Measurements from ENCODE around the gene DCLRE1B.

DCLRE1B gene

GRCh38 chr1:113904674-113905434, at the start of gene DCLRE1B, which contains the start of gene AP4B1:
DCLRE1B (plus strand) TSS chr1:113905326; CDS start chr1:113905587, 261 bp downstream.
AP4B1 (minus strand) TSS chr1:113904799; CDS start chr1:113904717, 82 bp downstream.
- H3K27ac Mint-ChIP-seq (ENCODE audit: low read depth) = peak within 1 kb of the TSS; percentile 98
- H3K9me3 Mint-ChIP-seq = no peaks in the 10 kb centered on the region
- DNase-seq (ENCODE audit: low spot score in 2 of 2) (peak; percentile 88 to 96), ATAC-seq (replicated peaks; ENCODE audit: extremely low read depth, poor library complexity, severe bottlenecking) (peak; percentile 92)
- peaks cover 13% of the 10 kb centered on the region for H3K36me3 Mint-ChIP-seq (ENCODE audit: insufficient read depth)
- peaks cover 46% of the 10 kb centered on the region for H3K4me1 Mint-ChIP-seq
- H3K4me3 Mint-ChIP-seq = peak within 1 kb of the TSS; percentile 92
- no peaks in the 10 kb centered on the region for H3K27me3 Mint-ChIP-seq

- no peak for ATAC-seq (replicated peaks; ENCODE audit: extremely low read depth, poor library complexity, severe bottlenecking)
Observed at GRCh38 chr1:113855630-113856400, 49.3 kb upstream of the DCLRE1B start.

GRCh38 chr1:113856401-113856790, 48.7 kb upstream of the DCLRE1B start:
- Mint-ChIP-seq H3K4me1 (peaks cover 25% of the 10 kb centered on the region), H3K27ac (ENCODE audit: low read depth) (no peak overlapping the region), H3K27me3 (no peaks in the 10 kb centered on the region), H3K4me3 (no peak overlapping the region), H3K9me3 (no peaks in the 10 kb centered on the region), H3K36me3 (ENCODE audit: insufficient read depth) (peaks cover 58% of the 10 kb centered on the region)
- no peak for DNase-seq (ENCODE audit: low spot score in 2 of 2)
- ATAC-seq (replicated peaks; ENCODE audit: extremely low read depth, poor library complexity, severe bottlenecking) = no peak

More at GRCh38 chr1:113855630-113856400, 49.3 kb upstream of the DCLRE1B start:
- Mint-ChIP-seq H3K27me3 (no peaks in the 10 kb centered on the region), H3K27ac (ENCODE audit: low read depth) (no peak overlapping the region), H3K4me3 (no peak overlapping the region), H3K9me3 (no peaks in the 10 kb centered on the region), H3K36me3 (ENCODE audit: insufficient read depth) (peaks cover 58% of the 10 kb centered on the region), H3K4me1 (peaks cover 23% of the 10 kb centered on the region)
- no peak for DNase-seq (ENCODE audit: low spot score in 2 of 2)

GRCh38 chr1:113857776-113858175, 47.4 kb upstream of the DCLRE1B start:
- Mint-ChIP-seq H3K27me3 (no peaks in the 10 kb centered on the region), H3K27ac (ENCODE audit: low read depth) (peak overlapping the region; percentile 77), H3K36me3 (ENCODE audit: insufficient read depth) (peaks cover 55% of the 10 kb centered on the region), H3K9me3 (no peaks in the 10 kb centered on the region), H3K4me1 (peaks cover 37% of the 10 kb centered on the region), H3K4me3 (no peak overlapping the region)
- no peak for DNase-seq (ENCODE audit: low spot score in 2 of 2)
- ATAC-seq (replicated peaks; ENCODE audit: extremely low read depth, poor library complexity, severe bottlenecking) = no peak

- ATAC-seq (replicated peaks; ENCODE audit: extremely low read depth, poor library complexity, severe bottlenecking) = no peak
- Mint-ChIP-seq H3K9me3 (no peaks in the 10 kb centered on the region), H3K27ac (ENCODE audit: low read depth) (peak overlapping the region; percentile 37), H3K4me1 (peaks cover 44% of the 10 kb centered on the region), H3K36me3 (ENCODE audit: insufficient read depth) (peaks cover 54% of the 10 kb centered on the region), H3K4me3 (no peak overlapping the region), H3K27me3 (no peaks in the 10 kb centered on the region)
- no peak for DNase-seq (ENCODE audit: low spot score in 2 of 2)
Observed at GRCh38 chr1:113858418-113858817, 46.7 kb upstream of the DCLRE1B start.

GRCh38 chr1:113858982-113859381, 46.1 kb upstream of the DCLRE1B start:
- H3K36me3 Mint-ChIP-seq (ENCODE audit: insufficient read depth) = peaks cover 54% of the 10 kb centered on the region
- no peak for DNase-seq (ENCODE audit: low spot score in 2 of 2)
- H3K27me3 Mint-ChIP-seq = no peaks in the 10 kb centered on the region
- peak overlapping the region; percentile 37 for H3K27ac Mint-ChIP-seq (ENCODE audit: low read depth)
- H3K4me1 Mint-ChIP-seq = peaks cover 45% of the 10 kb centered on the region
- H3K4me3 Mint-ChIP-seq = peak overlapping the region; percentile 23
- H3K9me3 Mint-ChIP-seq = no peaks in the 10 kb centered on the region
- no peak for ATAC-seq (replicated peaks; ENCODE audit: extremely low read depth, poor library complexity, severe bottlenecking)

GRCh38 chr1:113859478-113860175, 45.5 kb upstream of the DCLRE1B start:
- DNase-seq (ENCODE audit: low spot score in 2 of 2) (no peak), ATAC-seq (replicated peaks; ENCODE audit: extremely low read depth, poor library complexity, severe bottlenecking) (peak; percentile 92)
- no peaks in the 10 kb centered on the region for H3K9me3 Mint-ChIP-seq
- H3K36me3 Mint-ChIP-seq (ENCODE audit: insufficient read depth) = peaks cover 57% of the 10 kb centered on the region
- peak overlapping the region; percentile 23 for H3K4me3 Mint-ChIP-seq
- H3K27ac Mint-ChIP-seq (ENCODE audit: low read depth) = peak overlapping the region; percentile 37
- no peaks in the 10 kb centered on the region for H3K27me3 Mint-ChIP-seq
- H3K4me1 Mint-ChIP-seq = peaks cover 47% of the 10 kb centered on the region

- H3K4me3 Mint-ChIP-seq = peak overlapping the region; percentile 10
Observed at GRCh38 chr1:113860891-113861290, 44.2 kb upstream of the DCLRE1B start.

GRCh38 chr1:113861641-113862040, 43.5 kb upstream of the DCLRE1B start:
- no peak for ATAC-seq (replicated peaks; ENCODE audit: extremely low read depth, poor library complexity, severe bottlenecking)
- peaks cover 46% of the 10 kb centered on the region for H3K36me3 Mint-ChIP-seq (ENCODE audit: insufficient read depth)
- no peaks in the 10 kb centered on the region for H3K9me3 Mint-ChIP-seq
- no peaks in the 10 kb centered on the region for H3K27me3 Mint-ChIP-seq
- H3K27ac Mint-ChIP-seq (ENCODE audit: low read depth) = peak overlapping the region; percentile 37
- DNase-seq (ENCODE audit: low spot score in 2 of 2) = no peak
- H3K4me3 Mint-ChIP-seq = peak overlapping the region; percentile 31
- peaks cover 62% of the 10 kb centered on the region for H3K4me1 Mint-ChIP-seq

More at GRCh38 chr1:113860891-113861290, 44.2 kb upstream of the DCLRE1B start:
- Mint-ChIP-seq H3K27ac (ENCODE audit: low read depth) (peak overlapping the region; percentile 37), H3K9me3 (no peaks in the 10 kb centered on the region), H3K36me3 (ENCODE audit: insufficient read depth) (peaks cover 53% of the 10 kb centered on the region), H3K27me3 (no peaks in the 10 kb centered on the region), H3K4me1 (peaks cover 58% of the 10 kb centered on the region)
- DNase-seq (ENCODE audit: low spot score in 2 of 2) (no peak), ATAC-seq (replicated peaks; ENCODE audit: extremely low read depth, poor library complexity, severe bottlenecking) (no peak)

GRCh38 chr1:113868387-113869083, 36.6 kb upstream of the DCLRE1B start:
- Mint-ChIP-seq H3K27ac (ENCODE audit: low read depth) (peak overlapping the region; percentile 78), H3K9me3 (no peaks in the 10 kb centered on the region), H3K36me3 (ENCODE audit: insufficient read depth) (peaks cover 24% of the 10 kb centered on the region), H3K27me3 (no peaks in the 10 kb centered on the region), H3K4me1 (peaks cover 68% of the 10 kb centered on the region), H3K4me3 (peak overlapping the region; percentile 86)
- ATAC-seq (replicated peaks; ENCODE audit: extremely low read depth, poor library complexity, severe bottlenecking) (no peak), DNase-seq (ENCODE audit: low spot score in 2 of 2) (no peak)

GRCh38 chr1:113870778-113871177, 34.3 kb upstream of the DCLRE1B start:
- Mint-ChIP-seq H3K36me3 (ENCODE audit: insufficient read depth) (peaks cover 15% of the 10 kb centered on the region), H3K27me3 (no peaks in the 10 kb centered on the region), H3K4me3 (peak overlapping the region; percentile 86), H3K9me3 (no peaks in the 10 kb centered on the region), H3K27ac (ENCODE audit: low read depth) (peak overlapping the region; percentile 78), H3K4me1 (peaks cover 78% of the 10 kb centered on the region)
- no peak for DNase-seq (ENCODE audit: low spot score in 2 of 2)
- no peak for ATAC-seq (replicated peaks; ENCODE audit: extremely low read depth, poor library complexity, severe bottlenecking)

All from central memory CD8-positive, alpha-beta T cell (primary cell).